ENCODE measurements around the gene JADE3.

Gene JADE3

GRCh38 chrX:46912603-46913491 lies 626 bp downstream of the JADE3 start:
- peak; percentile 52 for TF ChIP-seq CTCF (IDR thresholded peaks at IDR 0.05; ENCODE audit: low read depth, low read length, missing control alignments)
- no peak for DNase-seq (ENCODE audit: low read depth)
- H3K4me3 ChIP-seq (ENCODE audit: low read depth, low read length), result peak overlapping the region; percentile 61
- in situ Hi-C loops (cut with HindIII; ENCODE audit: low sequenced_read_pairs), result no loop called here

- H3K4me3 ChIP-seq (ENCODE audit: low read depth, low read length), result peak overlapping the region; percentile 61
- TF ChIP-seq CTCF (IDR thresholded peaks at IDR 0.05; ENCODE audit: low read depth, low read length, missing control alignments), result no peak
- in situ Hi-C loops (cut with HindIII; ENCODE audit: low sequenced_read_pairs), result no loop called here
- DNase-seq (ENCODE audit: low read depth), result no peak
Measured at GRCh38 chrX:46913667-46914066, 1.4 kb downstream of the JADE3 start.

- H3K4me3 ChIP-seq (ENCODE audit: low read depth, low read length), result no peak overlapping the region
- in situ Hi-C loops (cut with HindIII; ENCODE audit: low sequenced_read_pairs), result no loop called here
- no peak for TF ChIP-seq CTCF (IDR thresholded peaks at IDR 0.05; ENCODE audit: low read depth, low read length, missing control alignments)
- DNase-seq (ENCODE audit: low read depth), result no peak
Measured at GRCh38 chrX:46916273-46916672, 4.1 kb downstream of the JADE3 start.

- no peak overlapping the region for H3K4me3 ChIP-seq (ENCODE audit: low read depth, low read length)
- TF ChIP-seq CTCF (IDR thresholded peaks at IDR 0.05; ENCODE audit: low read depth, low read length, missing control alignments), result no peak
- in situ Hi-C loops (cut with HindIII; ENCODE audit: low sequenced_read_pairs), result no loop called here
- no peak for DNase-seq (ENCODE audit: low read depth)
Measured at GRCh38 chrX:46917622-46918021, 5.4 kb downstream of the JADE3 start.

- in situ Hi-C loops (cut with HindIII; ENCODE audit: low sequenced_read_pairs), result no loop called here
- H3K4me3 ChIP-seq (ENCODE audit: low read depth, low read length), result no peak overlapping the region
- no peak for DNase-seq (ENCODE audit: low read depth)
- TF ChIP-seq CTCF (IDR thresholded peaks at IDR 0.05; ENCODE audit: low read depth, low read length, missing control alignments), result no peak
Measured at GRCh38 chrX:46918434-46918833, 6.2 kb downstream of the JADE3 start.

- no peak for DNase-seq (ENCODE audit: low read depth)
- TF ChIP-seq CTCF (IDR thresholded peaks at IDR 0.05; ENCODE audit: low read depth, low read length, missing control alignments), result no peak
- no peak overlapping the region for H3K4me3 ChIP-seq (ENCODE audit: low read depth, low read length)
- in situ Hi-C loops (cut with HindIII; ENCODE audit: low sequenced_read_pairs), result no loop called here
Measured at GRCh38 chrX:46920235-46920634, 8.0 kb downstream of the JADE3 start.
